IMR-90 (cell line): ENCODE measurements around the gene PARL.

Source experiments
- CEBPB ChIP-seq: IDR thresholded peaks from 2 replicates; pipeline ENCODE4 v1.6.1; 2012; ENCODE audit warnings: low read depth, low read length, improper control_type of control experiment
- CTCF ChIP-seq: conservative IDR thresholded peaks from 2 replicates; pipeline ENCODE4 v1.5.1; 2012; ENCODE audit warnings: mild to moderate bottlenecking, low read depth, low read length, improper control_type of control experiment
- MAFK ChIP-seq: IDR thresholded peaks from 2 replicates; pipeline ENCODE4 v1.6.1; 2012; ENCODE audit warnings: low read depth, low read length, improper control_type of control experiment
- MAZ ChIP-seq: IDR thresholded peaks from 2 replicates; pipeline ENCODE4 v1.6.1; 2012; ENCODE audit warnings: low read depth, mild to moderate bottlenecking, low read length, improper control_type of control experiment, moderate library complexity, borderline replicate concordance
- MXI1 ChIP-seq: IDR thresholded peaks from 2 replicates; pipeline ENCODE4 v1.6.1; 2012; ENCODE audit warnings: low read depth, mild to moderate bottlenecking, low read length, moderate library complexity, borderline replicate concordance
- POLR2A ChIP-seq: IDR thresholded peaks from 2 replicates; pipeline ENCODE4 v1.6.1; 2012; ENCODE audit warnings: mild to moderate bottlenecking, low read depth, low read length
- USF2 ChIP-seq: fragments of 150-350 bp; IDR thresholded peaks from 2 replicates; pipeline ENCODE4 v1.6.1; 2017; ENCODE audit warnings: mild to moderate bottlenecking, antibody characterized with exemption, low read length, low read depth

GRCh38 chr3:183823963-183824362 lies 60.7 kb downstream of the PARL start:
- no peak for TF ChIP-seq CTCF
- TF ChIP-seq MAFK = no peak
- TF ChIP-seq CEBPB = no peak
- no peak for TF ChIP-seq POLR2A
- TF ChIP-seq MAZ = no peak
- no peak for TF ChIP-seq USF2
- no peak for TF ChIP-seq MXI1
